Effector memory CD8-positive, alpha-beta T cell (primary cell): ENCODE measurements around the gene FBXO30.

ENCODE experiments used
- ATAC-seq: fragments of 150-1000 bp; cut with Tn5 transposase; replicated peaks from 2 replicates; pipeline ENCODE4 v1.10.0; 2021; ENCODE audit warnings: mild to moderate bottlenecking, moderate library complexity
- DNase-seq, 3 experiments: peaks; one replicate each; pipeline ENCODE4 v3.0.0; 2021
- H3K27ac Mint-ChIP-seq, 2 donors: one replicate each; pipeline ENCODE4 v1.8.0; 2022; ENCODE audit warnings: mild to moderate bottlenecking in 2 of 2, mixed read lengths in 2 of 2, moderate library complexity in 2 of 2
- H3K27me3 Mint-ChIP-seq, 2 donors: one replicate each; pipeline ENCODE4 v1.8.0; 2022; ENCODE audit warnings: mixed read lengths in 2 of 2
- H3K36me3 Mint-ChIP-seq: one replicate; pipeline ENCODE4 v1.8.0; 2022; ENCODE audit warnings: mild to moderate bottlenecking, moderate library complexity, mixed read lengths; ENCODE audit not compliant: insufficient read depth
- H3K4me1 Mint-ChIP-seq, 2 donors: one replicate each; pipeline ENCODE4 v1.8.0; 2022; ENCODE audit warnings: low read depth in 2 of 2, mixed read lengths in 2 of 2
- H3K4me3 Mint-ChIP-seq, 2 donors: one replicate each; pipeline ENCODE4 v1.8.0; 2022; ENCODE audit warnings: mild to moderate bottlenecking in 2 of 2, mixed read lengths in 2 of 2, moderate library complexity in 2 of 2
- H3K9me3 Mint-ChIP-seq, 2 donors: one replicate each; pipeline ENCODE4 v1.8.0; 2022; ENCODE audit warnings: mixed read lengths in 2 of 2
- total RNA-seq, 9 experiments: gene quantifications; one replicate each; lab custom pipeline; 2026; lab: John Stamatoyannopoulos, UW

The FBXO30 gene
- 12.1 to 47.6 (median 27.8) reads per million in 9 experiments for total RNA-seq

- Mint-ChIP-seq H3K4me3 (peak within 1 kb of the TSS; percentile 91 to 93), H3K27me3 (no peaks in the 10 kb centered on the region), H3K36me3 (peaks cover 3% of the 10 kb centered on the region), H3K27ac (peak within 1 kb of the TSS; percentile 93 to 94), H3K9me3 (no peaks in the 10 kb centered on the region), H3K4me1 (peaks cover 23 to 40% of the 10 kb centered on the region in 2 donors)
- DNase-seq (peak; percentile 83 to 89 (median 88)), ATAC-seq (peak; percentile 92)
Measured at GRCh38 chr6:145814501-145815308, at the start of gene FBXO30. FBXO30 (minus strand) TSS chr6:145814795; CDS start chr6:145806405, 8,390 bp downstream.

- Mint-ChIP-seq H3K36me3 (peaks cover 3% of the 10 kb centered on the region), H3K4me3 (no peak overlapping the region), H3K4me1 (peaks cover 25 to 41% of the 10 kb centered on the region in 2 donors), H3K27ac (peak overlapping the region in 1 of 2 donors; percentile 92), H3K27me3 (no peaks in the 10 kb centered on the region), H3K9me3 (no peaks in the 10 kb centered on the region)
- no peak for ATAC-seq
- DNase-seq, result no peak
Measured at GRCh38 chr6:145863988-145864616, 49.5 kb upstream of the FBXO30 start.

GRCh38 chr6:145863366-145863765, 48.8 kb upstream of the FBXO30 start:
- Mint-ChIP-seq H3K9me3 (no peaks in the 10 kb centered on the region), H3K27ac (peak overlapping the region in 1 of 2 donors; percentile 22), H3K4me1 (peaks cover 25 to 41% of the 10 kb centered on the region in 2 donors), H3K36me3 (peaks cover 3% of the 10 kb centered on the region), H3K27me3 (no peaks in the 10 kb centered on the region), H3K4me3 (no peak overlapping the region)
- ATAC-seq (no peak), DNase-seq (no peak)

- H3K27ac Mint-ChIP-seq, result no peak overlapping the region
- no peak for DNase-seq
- H3K36me3 Mint-ChIP-seq, result peaks cover 3% of the 10 kb centered on the region
- peaks cover 10 to 15% of the 10 kb centered on the region in 2 donors for H3K4me1 Mint-ChIP-seq
- no peaks in the 10 kb centered on the region for H3K9me3 Mint-ChIP-seq
- H3K27me3 Mint-ChIP-seq, result no peaks in the 10 kb centered on the region
- no peak for ATAC-seq
- H3K4me3 Mint-ChIP-seq, result no peak overlapping the region
Measured at GRCh38 chr6:145860562-145860961, 46.0 kb upstream of the FBXO30 start.

- ATAC-seq (no peak), DNase-seq (no peak)
- Mint-ChIP-seq H3K27ac (no peak overlapping the region), H3K9me3 (no peaks in the 10 kb centered on the region), H3K4me1 (peaks cover 4 to 7% of the 10 kb centered on the region in 2 donors), H3K36me3 (no peaks in the 10 kb centered on the region), H3K27me3 (no peaks in the 10 kb centered on the region), H3K4me3 (no peak overlapping the region)
Measured at GRCh38 chr6:145850671-145851070, 36.1 kb upstream of the FBXO30 start.

GRCh38 chr6:145848541-145848940, 33.9 kb upstream of the FBXO30 start:
- ATAC-seq (no peak), DNase-seq (no peak)
- Mint-ChIP-seq H3K27ac (no peak overlapping the region), H3K27me3 (no peaks in the 10 kb centered on the region), H3K9me3 (no peaks in the 10 kb centered on the region), H3K36me3 (no peaks in the 10 kb centered on the region), H3K4me1 (peaks cover 4 to 10% of the 10 kb centered on the region in 2 donors), H3K4me3 (no peak overlapping the region)

GRCh38 chr6:145845557-145845956, 31.0 kb upstream of the FBXO30 start:
- no peaks in the 10 kb centered on the region for H3K9me3 Mint-ChIP-seq
- peaks cover 4 to 14% of the 10 kb centered on the region in 2 donors for H3K4me1 Mint-ChIP-seq
- H3K27ac Mint-ChIP-seq, result peak overlapping the region; percentile 36 to 81
- H3K4me3 Mint-ChIP-seq, result no peak overlapping the region
- ATAC-seq (peak; percentile 85), DNase-seq (no peak)
- H3K36me3 Mint-ChIP-seq, result no peaks in the 10 kb centered on the region
- H3K27me3 Mint-ChIP-seq, result no peaks in the 10 kb centered on the region

- Mint-ChIP-seq H3K4me3 (no peak overlapping the region), H3K9me3 (no peaks in the 10 kb centered on the region), H3K4me1 (peaks cover 4 to 14% of the 10 kb centered on the region in 2 donors), H3K36me3 (no peaks in the 10 kb centered on the region), H3K27ac (no peak overlapping the region), H3K27me3 (no peaks in the 10 kb centered on the region)
- no peak for DNase-seq
- ATAC-seq, result no peak
Measured at GRCh38 chr6:145844933-145845540, 30.4 kb upstream of the FBXO30 start.

GRCh38 chr6:145842693-145843546, 28.3 kb upstream of the FBXO30 start:
- H3K4me3 Mint-ChIP-seq, result no peak overlapping the region
- H3K9me3 Mint-ChIP-seq, result no peaks in the 10 kb centered on the region
- DNase-seq (no peak), ATAC-seq (no peak)
- peaks cover 2% of the 10 kb centered on the region for H3K36me3 Mint-ChIP-seq
- H3K27ac Mint-ChIP-seq, result no peak overlapping the region
- no peaks in the 10 kb centered on the region for H3K27me3 Mint-ChIP-seq
- peaks cover 4 to 14% of the 10 kb centered on the region in 2 donors for H3K4me1 Mint-ChIP-seq

- H3K4me3 Mint-ChIP-seq, result no peak overlapping the region
- DNase-seq, result no peak
- H3K27ac Mint-ChIP-seq, result no peak overlapping the region
- no peaks in the 10 kb centered on the region for H3K9me3 Mint-ChIP-seq
- no peak for ATAC-seq
- peaks cover 4 to 14% of the 10 kb centered on the region in 2 donors for H3K4me1 Mint-ChIP-seq
- H3K27me3 Mint-ChIP-seq, result no peaks in the 10 kb centered on the region
- H3K36me3 Mint-ChIP-seq, result peaks cover 2% of the 10 kb centered on the region
Measured at GRCh38 chr6:145841668-145842067, 27.1 kb upstream of the FBXO30 start.

- H3K9me3 Mint-ChIP-seq, result no peaks in the 10 kb centered on the region
- DNase-seq (no peak), ATAC-seq (no peak)
- no peak overlapping the region for H3K4me3 Mint-ChIP-seq
- H3K36me3 Mint-ChIP-seq, result peaks cover 2% of the 10 kb centered on the region
- H3K27ac Mint-ChIP-seq, result no peak overlapping the region
- peaks cover 2 to 8% of the 10 kb centered on the region in 2 donors for H3K4me1 Mint-ChIP-seq
- no peaks in the 10 kb centered on the region for H3K27me3 Mint-ChIP-seq
Measured at GRCh38 chr6:145839653-145840052, 25.1 kb upstream of the FBXO30 start.

GRCh38 chr6:145838305-145838704, 23.7 kb upstream of the FBXO30 start:
- H3K9me3 Mint-ChIP-seq, result no peaks in the 10 kb centered on the region
- no peak for ATAC-seq
- H3K36me3 Mint-ChIP-seq, result peaks cover 2% of the 10 kb centered on the region
- H3K4me1 Mint-ChIP-seq, result peaks cover 2 to 8% of the 10 kb centered on the region in 2 donors
- no peak for DNase-seq
- H3K27me3 Mint-ChIP-seq, result no peaks in the 10 kb centered on the region
- H3K27ac Mint-ChIP-seq, result no peak overlapping the region
- no peak overlapping the region for H3K4me3 Mint-ChIP-seq

- DNase-seq, result no peak
- Mint-ChIP-seq H3K9me3 (no peaks in the 10 kb centered on the region), H3K4me1 (peaks cover 2 to 8% of the 10 kb centered on the region in 2 donors), H3K36me3 (peaks cover 2% of the 10 kb centered on the region), H3K4me3 (no peak overlapping the region), H3K27me3 (no peaks in the 10 kb centered on the region), H3K27ac (no peak overlapping the region)
- ATAC-seq, result no peak
Measured at GRCh38 chr6:145836772-145837171, 22.2 kb upstream of the FBXO30 start.
